H1 (cell line): ENCODE data around the gene SEC11A. TPM values are rescaled to one million over a fixed set of nuclear protein-coding genes. Genes with fewer than 3 reads are reported as not detected.

ENCODE experiments used
- ASH2L ChIP-seq: fragments of 200-600, 300-600 bp; sonication (generic); IDR thresholded peaks from one replicate; pipeline ENCODE4 v1.7.1; 2017; ENCODE audit warnings: low read length
- CHD7 ChIP-seq: fragments of 300-600 bp; sonication (generic); IDR thresholded peaks from 2 replicates; pipeline ENCODE4 v1.7.1; 2012; ENCODE audit warnings: low read length, moderate library complexity, mild to moderate bottlenecking, inconsistent platforms; ENCODE audit not compliant: insufficient replicate concordance
- JUND ChIP-seq: IDR thresholded peaks from 2 replicates; pipeline ENCODE4 v1.6.1; 2011; ENCODE audit warnings: mild to moderate bottlenecking, improper control_type of control experiment, low read length
- PHF8 ChIP-seq: fragments of 200-600 bp; sonication (generic); conservative IDR thresholded peaks from 2 replicates; pipeline ENCODE4 v1.7.1; 2012; ENCODE audit warnings: low read depth, mild to moderate bottlenecking, inconsistent platforms, low read length, moderate library complexity
- POLR2AphosphoS5 ChIP-seq: IDR thresholded peaks from 2 replicates; pipeline ENCODE4 v1.6.1; 2011; ENCODE audit warnings: low read depth, low read length
- SUZ12 ChIP-seq: fragments of 200-600 bp; sonication (generic); IDR thresholded peaks from 2 replicates; pipeline ENCODE4 v1.6.1; 2012; ENCODE audit warnings: mild to moderate bottlenecking, inconsistent platforms, low read length, moderate library complexity, mixed read lengths
- polyA plus RNA-seq, 7 experiments: library from polyadenylated mRNA; depleted of rRNA in 3 of 7; stranded (reverse) in 5 of 7; unstranded in 2 of 7; fragments of >200 nt in 5 of 7; fragments of 200-250 nt in 2 of 7; gene quantifications; 1 replicate in 5 of 7; 2 replicates in 1 of 7; 4 replicates in 1 of 7; pipeline versions ENCODE4 v1.2.1 to v1.2.3, GENCODE V29; 2011 to 2013; ENCODE audit warnings: missing spikeins in 2 of 7, mixed read lengths in 2 of 7
- total RNA-seq: library from RNA; stranded (reverse); fragmentation: NEBNext Ultra II Directional; extraction: Animal tissue kit (Norgen Biotek cat#: 25700); gene quantifications from 2 replicates; pipeline ENCODE4 v1.2.1, GENCODE V29; 2021

Gene SEC11A
- total and polyA plus RNA-seq, 2 of the 8 experiments (the other 6 are each of a cell fraction or from before 2014, with no cell fraction given) = 268 to 316 TPM

- TF ChIP-seq CHD7 = no peak
- TF ChIP-seq PHF8 = no peak
- no peak for TF ChIP-seq SUZ12
- TF ChIP-seq JUND = no peak
- no peak for TF ChIP-seq ASH2L
- TF ChIP-seq POLR2AphosphoS5 = no peak
Measured at GRCh38 chr15:84629033-84629432, 86.9 kb downstream of the SEC11A start (continued).
